Activated CD4-positive, alpha-beta T cell treated with anti-CD3 and anti-CD28 coated beads, Interleukin-2, amount 50 U/mL, for 1 hour (primary cell): ENCODE data around the gene TNRC18.
"Not testable (repeated sequence)": the region's sequence is repeated elsewhere in the genome, so short reads cannot be mapped to it uniquely, and the experiment has no call there.

Source experiments
- DNase-seq: peaks from one replicate; pipeline ENCODE4 v3.0.0-alpha.2; 2020

Gene TNRC18

GRCh38 chr7:5287802-5288201 lies 135.8 kb downstream of the TNRC18 start:
- DNase-seq, result no peak

GRCh38 chr7:5287373-5287772 lies 136.3 kb downstream of the TNRC18 start:
- not testable (repeated sequence) for DNase-seq

GRCh38 chr7:5286933-5287332 lies 136.7 kb downstream of the TNRC18 start:
- no peak for DNase-seq

GRCh38 chr7:5284304-5285281 lies 139.0 kb downstream of the TNRC18 start:
- no peak for DNase-seq

- no peak for DNase-seq
Measured at GRCh38 chr7:5283421-5284303, 140.0 kb downstream of the TNRC18 start.

- no peak for DNase-seq
Measured at GRCh38 chr7:5282543-5283316, 140.9 kb downstream of the TNRC18 start, which contains the start of gene SLC29A4. Gene SLC29A4 (plus strand): TSS chr7:5282943. CDS start chr7:5287817, 4,874 bp downstream.

GRCh38 chr7:5281598-5282500 lies 141.8 kb downstream of the TNRC18 start:
- DNase-seq, result not testable (repeated sequence)

- no peak for DNase-seq
Measured at GRCh38 chr7:5279734-5280133, 143.9 kb downstream of the TNRC18 start.

GRCh38 chr7:5278766-5279165 lies 144.9 kb downstream of the TNRC18 start:
- DNase-seq, result no peak

- DNase-seq, result no peak
Measured at GRCh38 chr7:5276611-5277010, 147.0 kb downstream of the TNRC18 start.

- not testable (repeated sequence) for DNase-seq
Measured at GRCh38 chr7:5276123-5276522, 147.5 kb downstream of the TNRC18 start.

GRCh38 chr7:5275510-5275909 lies 148.1 kb downstream of the TNRC18 start:
- DNase-seq, result not testable (repeated sequence)

GRCh38 chr7:5274985-5275431 lies 148.6 kb downstream of the TNRC18 start:
- DNase-seq, result not testable (repeated sequence)

GRCh38 chr7:5274441-5274840 lies 149.2 kb downstream of the TNRC18 start:
- no peak for DNase-seq

GRCh38 chr7:5273831-5274405 lies 149.7 kb downstream of the TNRC18 start:
- not testable (repeated sequence) for DNase-seq

GRCh38 chr7:5270788-5271187 lies 152.8 kb downstream of the TNRC18 start:
- DNase-seq, result no peak

- not testable (repeated sequence) for DNase-seq
Measured at GRCh38 chr7:5269992-5270657, 153.5 kb downstream of the TNRC18 start.

- not testable (repeated sequence) for DNase-seq
Measured at GRCh38 chr7:5267829-5268228, 155.8 kb downstream of the TNRC18 start.

GRCh38 chr7:5266191-5267028 lies 157.2 kb downstream of the TNRC18 start:
- DNase-seq, result no peak
